Measurements from ENCODE around the gene TMEM97.

The TMEM97 gene

GRCh38 chr17:28367641-28368305 lies 48.8 kb downstream of the TMEM97 start:
- no peak for DNase-seq

- no peak for DNase-seq
These were observed 49.4 kb downstream of the TMEM97 start for GRCh38 chr17:28368306-28368831.

GRCh38 chr17:28368915-28369683 lies 50.1 kb downstream of the TMEM97 start:
- DNase-seq = no peak

DNA sequence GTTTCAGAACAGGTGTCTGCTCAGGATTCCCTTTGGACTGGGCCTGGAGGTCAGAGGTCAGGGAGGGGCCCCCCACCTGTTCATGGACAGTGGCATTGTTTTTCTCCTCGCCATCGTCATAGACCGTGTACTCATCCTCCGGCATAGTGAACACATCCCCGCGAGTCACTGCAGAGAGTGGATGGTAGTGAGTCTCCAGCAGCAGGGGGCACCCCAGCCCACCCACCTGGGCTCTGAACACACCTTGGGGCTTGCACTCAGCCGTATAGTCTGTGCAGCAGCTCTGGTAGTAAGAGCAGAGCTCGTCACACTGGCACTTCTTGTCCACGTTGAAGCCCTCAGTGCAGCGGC lies 50.7 kb downstream of the TMEM97 start:
- no peak for DNase-seq

- peak; percentile 97 for DNase-seq
These were observed 51.2 kb downstream of the TMEM97 start, which contains the start of gene VTN for GRCh38 chr17:28370035-28370743. VTN (minus strand) TSS chr17:28370307; CDS start chr17:28370203, 104 bp downstream.

DNA sequence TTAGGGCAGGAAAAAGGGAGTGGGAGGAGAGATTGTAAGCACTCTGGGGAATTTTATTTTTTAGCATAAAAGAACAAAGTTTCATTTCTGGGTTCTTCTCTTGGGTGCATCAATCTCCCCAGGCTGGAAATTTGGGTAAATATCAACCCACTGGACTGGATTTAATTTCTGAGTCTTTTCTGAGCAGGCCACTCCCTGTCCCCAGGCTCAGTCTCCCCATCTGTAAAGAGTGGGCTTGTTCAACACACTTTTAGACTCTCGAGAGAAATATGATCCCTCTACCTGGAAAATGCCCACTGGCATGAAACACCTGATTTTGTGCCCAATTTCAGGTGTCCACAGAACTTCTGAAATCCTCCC lies 51.7 kb downstream of the TMEM97 start:
- DNase-seq = no peak

GRCh38 chr17:28371245-28372202 lies 52.5 kb downstream of the TMEM97 start, which contains the start of gene SARM1:
SARM1 (plus strand) TSS chr17:28371694; CDS start chr17:28372033, 339 bp downstream.
- peak; percentile 89 for DNase-seq

GRCh38 chr17:28372203-28372944 lies 53.4 kb downstream of the TMEM97 start:
- DNase-seq = no peak

DNA sequence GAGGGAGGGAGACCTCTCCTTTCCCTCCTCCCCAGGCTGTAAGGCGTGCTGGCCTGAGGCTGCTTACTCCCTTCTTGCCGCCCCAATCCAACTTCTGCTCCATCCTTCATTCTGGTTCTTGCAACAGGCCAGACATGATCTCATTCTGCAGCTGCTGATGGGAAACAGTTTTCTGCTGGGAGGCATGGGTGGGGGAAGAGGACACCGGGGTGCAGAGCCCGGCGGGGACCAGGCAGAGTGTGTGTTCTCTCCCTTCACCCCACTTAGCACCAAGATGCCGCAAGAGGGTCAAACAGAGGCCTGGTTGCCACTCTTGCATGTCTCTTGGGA lies 53.9 kb downstream of the TMEM97 start:
- no peak for DNase-seq
